Adrenal gland (tissue), 12 donors: ENCODE data around the gene TANC1. TPM values are rescaled to one million over a fixed set of nuclear protein-coding genes. Genes with fewer than 3 reads are reported as not detected.
A peak's percentile ranks its signal among the peaks of the same experiment; 100 is the strongest.

Experiments used
- DNase-seq, 7 donors: peaks; one replicate each; pipeline ENCODE4 v3.0.0-alpha.2; 2019 to 2020
- H3K27ac ChIP-seq, 5 donors: fragments of 200-600 bp; sonication (generic) in 4 of 5; 1 replicate in 3 of 5; 2 replicates in 2 of 5; pipeline versions ENCODE4 v1.5.1 to v1.8.0; 2016 to 2020; ENCODE audit warnings: mild to moderate bottlenecking in 1 of 5
- H3K27me3 ChIP-seq: fragments of 200-600 bp; 2 replicates; pipeline ENCODE4 v1.8.0; 2021
- H3K36me3 ChIP-seq, 2 donors: fragments of 200-600 bp; replicated peaks in 1 of 2; 1 replicate in 1 of 2; 2 replicates in 1 of 2; pipeline versions ENCODE4 v1.5.1 to v1.8.0; 2018 to 2022
- H3K4me1 ChIP-seq, 2 donors: fragments of 200-600 bp; replicated peaks in 1 of 2; 1 replicate in 1 of 2; 2 replicates in 1 of 2; pipeline versions ENCODE4 v1.5.1 to v1.8.0; 2018 to 2021
- H3K4me3 ChIP-seq, 4 donors: fragments of 200-600 bp; sonication (generic) in 3 of 4; one replicate each; pipeline ENCODE4 v1.5.1; 2016 to 2018
- H3K9me3 ChIP-seq, 3 donors: fragments of 200-600 bp; sonication (generic) in 1 of 3; replicated peaks in 1 of 3; 1 replicate in 2 of 3; 2 replicates in 1 of 3; pipeline versions ENCODE4 v1.5.1 to v1.8.0; 2016 to 2021
- POLR2A ChIP-seq, 2 donors: fragments of 450-650 bp; IDR thresholded peaks; one replicate each; pipeline ENCODE4 v1.6.1; 2017; ENCODE audit warnings: antibody characterized with exemption in 2 of 2, mild to moderate bottlenecking in 2 of 2, moderate library complexity in 1 of 2
- WGBS, 4 donors: extraction: QIAGEN DNeasy Blood & Tissue Kit in 2 of 4; methylation state at CpG; one replicate each; pipeline versions ENCODE4 v1.1.5 to v1.1.7; 2013 to 2017; 5-methylcytosine and 5-hydroxymethylcytosine counted together
- intact Hi-C, 2 donors: fragments of 100-400 bp; cut with DNase I; formaldehyde crosslinking; loops; one replicate each; pipeline versions ENCODE4 v1.14.1 to v1.15.0; 2022 to 2023
- polyA plus RNA-seq, 3 donors: library from polyadenylated mRNA; stranded (reverse); fragments of 200-250 nt in 2 of 3; fragments of 350-450 nt in 1 of 3; fragmentation: Illumina TruSeq in 1 of 3; extraction: RNeasy Lipid Tissue Mini Kit (QIAGEN cat#74804) in 1 of 3; gene quantifications; one replicate each; pipeline ENCODE4 v1.2.3, GENCODE V29; 2013 to 2014
- total RNA-seq, 9 donors: library from RNA; depleted of rRNA in 4 of 9; stranded (reverse); fragments of >200 nt in 4 of 9; fragments of 120-200 nt in 1 of 9; fragmentation: NEBNext Ultra II Directional in 1 of 9; extraction: Animal tissue kit (Norgen Biotek cat#: 25700) in 1 of 9; gene quantifications; one replicate each; pipeline versions ENCODE4 v1.1.0 to v1.2.4, GENCODE V29; 2013 to 2023
- TF ChIP-seq, protein P1 (sequence below), 6 experiments: fragments of 450-650 bp in 4 of 6; fragments of 200-600 bp in 2 of 6; sonication (generic) in 1 of 6; IDR thresholded peaks; 1 replicate in 5 of 6; 2 replicates in 1 of 6; pipeline versions ENCODE4 v1.5.1 to v1.8.0; 2016 to 2021; ENCODE audit warnings: antibody characterized with exemption in 6 of 6, mild to moderate bottlenecking in 2 of 6, moderate library complexity in 1 of 6
- donor health status: healthy with polysubstance abuse.
- donor health status: Bipolar disorder and iron deficiency.
- donor health status: DM: yes; HTN: yes; CAD: no.
- donor health status: DM: no; HTN: no; CAD: no.
- donor health status: DM: no; HTN: no; CAD: no.
- donor health status: DM: yes; HTN: yes; CAD: no.

The TANC1 gene
- total and polyA plus RNA-seq, 12 donors, result 14.1 to 53.3 (median 24.8) TPM

DNA sequence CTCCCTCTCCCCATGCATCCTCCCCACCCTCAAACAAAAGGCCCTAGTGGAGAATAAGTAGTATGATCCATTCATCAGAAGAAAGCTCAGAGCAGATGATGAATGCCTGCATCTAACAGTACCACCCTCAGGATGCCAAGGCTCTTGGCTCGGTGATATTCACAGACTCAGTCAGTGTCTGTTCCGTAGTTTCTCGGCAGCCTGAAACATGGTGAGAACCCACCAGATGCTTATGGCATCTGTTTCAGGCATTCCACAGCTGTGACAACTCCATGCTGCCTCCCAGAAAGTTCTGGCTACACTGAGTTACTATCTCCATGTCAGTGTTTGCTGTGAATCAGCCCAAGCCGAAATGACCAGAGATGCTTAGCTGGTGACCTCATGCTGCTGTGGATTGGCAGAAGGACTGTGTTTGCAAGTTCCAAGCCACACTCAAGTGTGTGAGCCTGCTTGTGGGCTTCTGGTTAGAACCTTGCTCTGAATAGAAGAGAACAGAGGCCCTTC, 234.2 kb downstream of the TANC1 start:
- peak in 6 of 7 donors; percentile 26 to 73 (median 42) for DNase-seq
- WGBS, 4 donors, result 65 to 78% (median 68%) methylated on average over 3 to 4 of the region's 4 CpGs

DNA sequence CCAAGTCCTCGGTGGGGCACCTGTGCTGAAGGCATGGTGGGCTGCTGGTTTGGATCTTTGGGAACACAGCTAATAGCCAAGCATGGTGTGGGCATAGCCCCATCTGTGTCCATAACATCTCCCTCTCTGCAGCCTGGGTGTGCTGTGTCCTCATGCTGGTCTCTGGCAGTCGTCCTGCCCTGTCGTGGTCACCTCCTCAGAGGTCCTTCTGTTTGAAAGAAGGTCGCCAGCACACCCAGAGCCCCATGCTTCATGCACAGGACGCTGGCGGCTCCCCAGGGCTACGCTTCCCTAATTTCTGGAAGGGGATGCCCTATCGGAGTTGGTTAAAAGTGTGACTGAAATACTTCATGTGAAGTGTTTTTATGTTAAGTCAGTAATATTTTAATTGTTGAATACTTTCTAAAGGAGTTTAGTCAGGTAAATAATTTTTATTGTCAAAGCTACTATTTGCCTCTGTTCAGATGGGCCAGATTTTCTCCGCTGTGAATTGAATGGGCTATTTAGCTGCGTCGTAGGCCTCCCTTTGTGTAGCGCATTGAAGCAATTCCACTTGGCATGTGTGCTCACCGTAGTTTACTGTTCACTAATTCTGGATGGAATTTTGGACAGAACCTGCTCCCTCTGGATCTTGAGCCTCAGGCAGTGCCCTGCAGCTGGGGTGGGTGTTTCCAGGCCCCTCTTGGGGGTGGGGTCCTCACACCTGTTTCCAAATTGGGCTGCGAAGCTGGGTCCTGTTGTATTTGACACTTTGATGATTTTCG, 236.1 kb downstream of the TANC1 start:
- 89 to 93% (median 92%) methylated on average over 15 of the region's 15 CpGs for WGBS, 4 donors
- DNase-seq, result no peak
- Histone ChIP-seq H3K4me3 (no peak overlapping the region), H3K4me1 (peaks cover 0 to 3% of the 10 kb centered on the region in 2 donors), H3K27me3 (no peaks in the 10 kb centered on the region), H3K27ac (no peak overlapping the region), H3K9me3 (no peaks in the 10 kb centered on the region), H3K36me3 (peaks cover 0 to 3% of the 10 kb centered on the region in 2 donors)
- intact Hi-C loops, result no loop called here
- TF ChIP-seq, protein P1, sequence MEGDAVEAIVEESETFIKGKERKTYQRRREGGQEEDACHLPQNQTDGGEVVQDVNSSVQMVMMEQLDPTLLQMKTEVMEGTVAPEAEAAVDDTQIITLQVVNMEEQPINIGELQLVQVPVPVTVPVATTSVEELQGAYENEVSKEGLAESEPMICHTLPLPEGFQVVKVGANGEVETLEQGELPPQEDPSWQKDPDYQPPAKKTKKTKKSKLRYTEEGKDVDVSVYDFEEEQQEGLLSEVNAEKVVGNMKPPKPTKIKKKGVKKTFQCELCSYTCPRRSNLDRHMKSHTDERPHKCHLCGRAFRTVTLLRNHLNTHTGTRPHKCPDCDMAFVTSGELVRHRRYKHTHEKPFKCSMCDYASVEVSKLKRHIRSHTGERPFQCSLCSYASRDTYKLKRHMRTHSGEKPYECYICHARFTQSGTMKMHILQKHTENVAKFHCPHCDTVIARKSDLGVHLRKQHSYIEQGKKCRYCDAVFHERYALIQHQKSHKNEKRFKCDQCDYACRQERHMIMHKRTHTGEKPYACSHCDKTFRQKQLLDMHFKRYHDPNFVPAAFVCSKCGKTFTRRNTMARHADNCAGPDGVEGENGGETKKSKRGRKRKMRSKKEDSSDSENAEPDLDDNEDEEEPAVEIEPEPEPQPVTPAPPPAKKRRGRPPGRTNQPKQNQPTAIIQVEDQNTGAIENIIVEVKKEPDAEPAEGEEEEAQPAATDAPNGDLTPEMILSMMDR (IDR thresholded peaks at IDR 0.05), result no peak
- no peak for TF ChIP-seq POLR2A (IDR thresholded peaks at IDR 0.05)

More for the DNA sequence above, 234.2 kb downstream of the TANC1 start:
- intact Hi-C loops, result no loop called here
- H3K27ac ChIP-seq, result peak overlapping the region in 1 of 5 donors; percentile 39
- TF ChIP-seq POLR2A (IDR thresholded peaks at IDR 0.05), result no peak
- TF ChIP-seq, protein P1 (IDR thresholded peaks at IDR 0.05), result no peak
- H3K4me3 ChIP-seq, result no peak overlapping the region
- H3K36me3 ChIP-seq, result peaks cover 0 to 12% of the 10 kb centered on the region in 2 donors
- no peaks in the 10 kb centered on the region for H3K9me3 ChIP-seq
- H3K4me1 ChIP-seq, result peaks cover 0 to 3% of the 10 kb centered on the region in 2 donors
- H3K27me3 ChIP-seq, result no peaks in the 10 kb centered on the region

DNA sequence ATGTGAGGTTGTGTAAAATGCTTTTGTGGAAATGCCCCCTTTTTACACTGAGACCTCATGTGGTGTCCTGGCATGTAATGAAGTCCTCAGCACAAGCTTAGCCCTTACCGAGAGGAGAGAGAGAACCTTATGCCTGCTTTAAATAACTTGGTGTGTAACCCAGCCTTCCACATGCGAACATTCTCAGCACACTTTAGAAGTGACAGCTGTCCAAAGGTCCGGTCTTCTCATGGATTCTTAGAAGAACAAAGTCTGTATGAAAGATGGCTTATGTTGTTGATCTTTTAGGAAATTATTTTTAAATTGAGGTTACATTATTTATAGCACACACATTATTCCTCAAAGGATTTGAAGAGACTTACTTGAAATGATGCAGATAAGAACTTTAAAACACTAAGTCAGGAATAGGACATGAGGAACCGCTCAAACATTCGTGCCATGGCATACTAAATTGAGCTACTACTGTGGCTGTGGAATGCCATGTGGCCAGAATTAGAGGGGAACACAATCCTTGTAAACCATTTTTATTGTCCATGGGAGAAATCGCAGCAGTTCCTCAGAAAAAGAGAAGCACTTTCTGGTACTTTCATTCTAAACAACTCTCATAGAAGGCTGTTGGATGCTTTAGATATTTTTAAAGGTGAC, 238.4 kb downstream of the TANC1 start:
- 91 to 97% (median 94%) methylated on average over 6 of the region's 6 CpGs for WGBS, 4 donors
- Histone ChIP-seq H3K27ac (no peak overlapping the region), H3K27me3 (no peaks in the 10 kb centered on the region), H3K4me3 (no peak overlapping the region), H3K9me3 (no peaks in the 10 kb centered on the region), H3K36me3 (no peaks in the 10 kb centered on the region), H3K4me1 (peaks cover 0 to 3% of the 10 kb centered on the region in 2 donors)
- DNase-seq, result no peak
- no peak for TF ChIP-seq POLR2A (IDR thresholded peaks at IDR 0.05)
- TF ChIP-seq, protein P1 (IDR thresholded peaks at IDR 0.05), result no peak
- intact Hi-C loops, result no loop called here

DNA sequence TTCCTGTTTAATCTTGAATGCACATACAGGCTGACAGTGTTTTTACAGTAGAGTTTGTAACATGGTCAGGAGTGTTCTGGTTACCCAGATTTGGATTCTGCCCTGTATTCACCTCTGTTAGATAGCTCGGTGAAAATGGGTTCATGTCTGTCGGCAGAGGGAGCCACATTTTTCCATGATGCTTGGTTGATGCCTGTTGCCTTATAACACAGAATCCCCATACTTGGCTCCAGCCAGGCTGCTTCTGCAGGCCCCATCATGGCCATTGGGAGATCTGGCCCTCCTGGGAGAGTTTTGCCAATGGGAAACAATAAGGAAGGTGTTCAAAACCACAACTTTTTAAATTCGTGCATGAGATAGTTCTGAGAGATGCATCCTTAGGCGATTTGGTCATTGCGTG, 240.0 kb downstream of the TANC1 start:
- Histone ChIP-seq H3K27ac (no peak overlapping the region), H3K4me1 (no peaks in the 10 kb centered on the region), H3K27me3 (no peaks in the 10 kb centered on the region), H3K4me3 (no peak overlapping the region), H3K36me3 (no peaks in the 10 kb centered on the region), H3K9me3 (no peaks in the 10 kb centered on the region)
- WGBS, 4 donors, result 74 to 95% (median 90%) methylated on average over 5 of the region's 5 CpGs
- intact Hi-C loops, result no loop called here
- TF ChIP-seq, protein P1 (IDR thresholded peaks at IDR 0.05), result no peak
- no peak for DNase-seq
